H1 (cell line): ENCODE results near the gene RAD54L. TPM values are rescaled to one million over a fixed set of nuclear protein-coding genes. Genes with fewer than 3 reads are reported as not detected.
A peak's percentile ranks its signal among the peaks of the same experiment; 100 is the strongest.

Experiments used
- CTCF ChIA-PET: fragments of 300-600 bp; sonication (Branson Sonifier 250); formaldehyde crosslinking; loops from one replicate; lab custom pipeline; 2021; ENCODE audit not compliant: partially characterized antibody; lab: Charles Lee
- POLR2A ChIA-PET: fragments of 300-600 bp; sonication (Branson Sonifier 250); formaldehyde crosslinking; loops from one replicate; lab custom pipeline; 2021; ENCODE audit warnings: inconsistent platforms; ENCODE audit not compliant: partially characterized antibody; lab: Charles Lee
- DNase-seq, 2 experiments: peaks; one replicate each; pipeline versions ENCODE4 v3.0.0 to v3.0.0-alpha.2; 2010 to 2022; ENCODE audit warnings: low spot score in 2 of 2, low read depth in 1 of 2, mixed read lengths in 1 of 2
- FAIRE-seq: peaks from 2 replicates; lab custom pipeline; 2011; peaks lifted over from hg19 to GRCh38; lab: Jason Lieb, UNC
- H2AFZ ChIP-seq: 2 replicates; pipeline ENCODE4 v1.8.1; 2012; ENCODE audit warnings: low read length, inconsistent platforms
- H2AK5ac ChIP-seq: 2 replicates; pipeline ENCODE4 v1.6.1; 2013; ENCODE audit warnings: low read depth, low read length
- H2BK120ac ChIP-seq: replicated peaks from 2 replicates; pipeline ENCODE3; 2013; ENCODE audit warnings: low read depth, low read length, inconsistent platforms
- H2BK12ac ChIP-seq: 2 replicates; pipeline ENCODE4 v1.6.1; 2013; ENCODE audit warnings: low read depth, low read length
- H2BK15ac ChIP-seq: 2 replicates; pipeline ENCODE4 v1.6.1; 2013; ENCODE audit warnings: low read length
- H2BK20ac ChIP-seq: 2 replicates; pipeline ENCODE4 v1.6.1; 2013; ENCODE audit warnings: low read length
- H2BK5ac ChIP-seq: 2 replicates; pipeline ENCODE4 v1.6.1; 2013; ENCODE audit warnings: low read depth, low read length
- H3K14ac ChIP-seq: 2 replicates; pipeline ENCODE4 v1.6.1; 2013; ENCODE audit warnings: inconsistent platforms; ENCODE audit not compliant: insufficient read length
- H3K18ac ChIP-seq: 2 replicates; pipeline ENCODE4 v1.6.1; 2013; ENCODE audit warnings: low read length; ENCODE audit errors: extremely low read depth
- H3K23ac ChIP-seq: 2 replicates; pipeline ENCODE4 v1.6.1; 2013; ENCODE audit warnings: inconsistent platforms; ENCODE audit not compliant: insufficient read length
- H3K23me2 ChIP-seq: 2 replicates; pipeline ENCODE4 v1.6.1; 2013; ENCODE audit warnings: low read depth, low read length
- H3K27ac ChIP-seq: 2 replicates; pipeline ENCODE4 v1.6.1; 2011; ENCODE audit warnings: low read depth, low read length, inconsistent platforms
- H3K27me3 ChIP-seq, 4 experiments: replicated peaks in 1 of 4; 1 replicate in 1 of 4; 2 replicates in 3 of 4; pipeline versions ENCODE4 v1.6.1 to v1.8.1; 2011 to 2013; ENCODE audit warnings: low read length in 3 of 4, mild to moderate bottlenecking in 3 of 4, inconsistent platforms in 2 of 4, mixed read lengths in 2 of 4, moderate library complexity in 1 of 4; ENCODE audit not compliant: control insufficient read depth in 3 of 4, insufficient read depth in 3 of 4; ENCODE audit errors: extremely low read depth in 1 of 4
- H3K36me3 ChIP-seq, 4 experiments: 2 replicates each; pipeline versions ENCODE4 v1.6.1 to v1.8.1; 2011 to 2013; ENCODE audit warnings: mild to moderate bottlenecking in 4 of 4, low read length in 3 of 4, moderate library complexity in 2 of 4, control low read depth in 1 of 4, inconsistent platforms in 1 of 4; ENCODE audit not compliant: insufficient read depth in 4 of 4, control insufficient read depth in 2 of 4
- H3K4ac ChIP-seq: replicated peaks from 2 replicates; pipeline ENCODE3; 2013; ENCODE audit warnings: low read length, low read depth, mixed read lengths, inconsistent platforms; ENCODE audit not compliant: insufficient read length
- H3K4me1 ChIP-seq, 4 experiments: replicated peaks in 1 of 4; 1 replicate in 1 of 4; 2 replicates in 3 of 4; pipeline versions ENCODE4 v1.6.1 to v1.8.1; 2011 to 2013; ENCODE audit warnings: low read length in 3 of 4, inconsistent platforms in 2 of 4, mixed read lengths in 1 of 4; ENCODE audit not compliant: insufficient read depth in 4 of 4, control insufficient read depth in 3 of 4
- H3K4me2 ChIP-seq, 2 experiments: 2 replicates each; pipeline versions ENCODE4 v1.6.1 to v1.8.1; 2011 to 2013; ENCODE audit warnings: low read depth in 2 of 2, low read length in 2 of 2, control low read depth in 1 of 2, inconsistent platforms in 1 of 2, mild to moderate bottlenecking in 1 of 2; ENCODE audit not compliant: insufficient read depth in 1 of 2
- H3K4me3 ChIP-seq, 4 experiments: fragments of 200-600, 300-600 bp in 1 of 4; sonication (generic), shearing (Covaris generic), sonication (Bioruptor Twin) in 1 of 4; 2 replicates each; pipeline versions ENCODE4 v1.5.1 to v1.8.1; 2011 to 2016; ENCODE audit warnings: low read length in 4 of 4, low read depth in 3 of 4, control low read depth in 2 of 4, inconsistent platforms in 2 of 4, mild to moderate bottlenecking in 2 of 4, mixed read lengths in 1 of 4, moderate library complexity in 1 of 4; ENCODE audit not compliant: insufficient read depth in 2 of 4; ENCODE audit errors: extremely low read depth in 1 of 4
- H3K56ac ChIP-seq: replicated peaks from 2 replicates; pipeline ENCODE3; 2013; ENCODE audit warnings: low read depth, mild to moderate bottlenecking, mixed read lengths, low read length, inconsistent platforms; ENCODE audit not compliant: insufficient read length
- H3K79me1 ChIP-seq: 2 replicates; pipeline ENCODE4 v1.6.1; 2013; ENCODE audit warnings: low read depth, low read length, control low read depth
- H3K79me2 ChIP-seq, 2 experiments: 2 replicates each; pipeline versions ENCODE4 v1.6.1 to v1.8.1; 2012 to 2013; ENCODE audit warnings: low read length in 2 of 2, mild to moderate bottlenecking in 2 of 2, inconsistent platforms in 1 of 2; ENCODE audit not compliant: insufficient read depth in 2 of 2, control insufficient read depth in 1 of 2
- H3K9ac ChIP-seq, 4 experiments: replicated peaks in 1 of 4; 1 replicate in 1 of 4; 2 replicates in 3 of 4; pipeline versions ENCODE4 v1.6.1 to v1.8.1; 2011 to 2013; ENCODE audit warnings: low read depth in 3 of 4, low read length in 3 of 4, control low read depth in 2 of 4, mild to moderate bottlenecking in 2 of 4, moderate library complexity in 2 of 4, inconsistent platforms in 1 of 4; ENCODE audit errors: extremely low read depth in 1 of 4
- H3K9me3 ChIP-seq, 2 experiments: 2 replicates each; pipeline versions ENCODE4 v1.6.1 to v1.8.1; 2012 to 2013; ENCODE audit warnings: mild to moderate bottlenecking in 2 of 2, moderate library complexity in 2 of 2, control low read depth in 1 of 2, inconsistent platforms in 1 of 2, low read depth in 1 of 2, low read length in 1 of 2, mixed read lengths in 1 of 2; ENCODE audit not compliant: insufficient read depth in 2 of 2
- H4K20me1 ChIP-seq, 2 experiments: replicated peaks in 1 of 2; 2 replicates each; pipeline versions ENCODE3 to v1.8.1; 2011 to 2013; ENCODE audit warnings: inconsistent platforms in 2 of 2, low read length in 2 of 2, mild to moderate bottlenecking in 1 of 2; ENCODE audit not compliant: insufficient read depth in 2 of 2, control insufficient read depth in 1 of 2
- H4K5ac ChIP-seq: 2 replicates; pipeline ENCODE4 v1.6.1; 2013; ENCODE audit warnings: low read length, low read depth, mixed read lengths, inconsistent platforms; ENCODE audit not compliant: insufficient read length
- H4K8ac ChIP-seq: 2 replicates; pipeline ENCODE4 v1.8.0; 2013; ENCODE audit warnings: mild to moderate bottlenecking, moderate library complexity, low read length, inconsistent platforms; ENCODE audit not compliant: insufficient read depth; ENCODE audit errors: extremely low read depth
- H4K91ac ChIP-seq: replicated peaks from 2 replicates; pipeline ENCODE3; 2013; ENCODE audit warnings: low read length, mixed read lengths, inconsistent platforms; ENCODE audit not compliant: insufficient read length
- ASH2L ChIP-seq: fragments of 200-600, 300-600 bp; sonication (generic); IDR thresholded peaks from one replicate; pipeline ENCODE4 v1.7.1; 2017; ENCODE audit warnings: low read length
- CHD2 ChIP-seq: IDR thresholded peaks from 2 replicates; pipeline ENCODE4 v1.6.1; 2012; ENCODE audit warnings: low read length, improper control_type of control experiment
- JUN ChIP-seq: IDR thresholded peaks from 2 replicates; pipeline ENCODE4 v1.6.1; 2011; ENCODE audit warnings: low read depth, mild to moderate bottlenecking, improper control_type of control experiment, low read length
- PHF8 ChIP-seq: fragments of 200-600 bp; sonication (generic); conservative IDR thresholded peaks from 2 replicates; pipeline ENCODE4 v1.7.1; 2012; ENCODE audit warnings: low read depth, mild to moderate bottlenecking, inconsistent platforms, low read length, moderate library complexity
- POLR2A ChIP-seq, 2 experiments: IDR thresholded peaks; 1 replicate in 1 of 2; 2 replicates in 1 of 2; pipeline ENCODE4 v1.6.1; 2011; ENCODE audit warnings: low read depth in 2 of 2, low read length in 2 of 2, mild to moderate bottlenecking in 2 of 2; ENCODE audit errors: control extremely low read depth in 1 of 2
- RFX5 ChIP-seq: IDR thresholded peaks from 2 replicates; pipeline ENCODE4 v1.6.1; 2011; ENCODE audit warnings: low read depth, low read length, improper control_type of control experiment, borderline replicate concordance
- SP1 ChIP-seq: IDR thresholded peaks from 2 replicates; pipeline ENCODE4 v1.6.1; 2011; ENCODE audit warnings: low read depth, low read length
- TAF1 ChIP-seq: IDR thresholded peaks from 2 replicates; pipeline ENCODE4 v1.6.1; 2011; ENCODE audit warnings: mild to moderate bottlenecking, low read depth, low read length
- TCF12 ChIP-seq: IDR thresholded peaks from 2 replicates; pipeline ENCODE4 v1.6.1; 2011; ENCODE audit warnings: low read depth, mild to moderate bottlenecking, low read length
- TEAD4 ChIP-seq: IDR thresholded peaks from 2 replicates; pipeline ENCODE4 v1.6.1; 2012; ENCODE audit warnings: low read depth, low read length, inconsistent platforms, mixed read lengths
- WGBS, 2 experiments: shearing (Covaris generic) in 1 of 2; methylation state at CpG; one replicate each; pipeline versions ENCODE4 v1.1.6 to v1.1.7; 2013 to 2015; ENCODE audit warnings: low lambda C conversion rate in 2 of 2, mixed read lengths in 2 of 2, inconsistent platforms in 1 of 2, low coverage in 1 of 2, missing lambda C conversion rate in 1 of 2; ENCODE audit not compliant: insufficient replicate concordance in 2 of 2, insufficient coverage in 1 of 2, insufficient read length in 1 of 2; ENCODE audit errors: extremely low coverage in 1 of 2, missing lambda C conversion rate in 1 of 2; 5-methylcytosine and 5-hydroxymethylcytosine counted together
- polyA plus RNA-seq, 7 experiments: library from polyadenylated mRNA; depleted of rRNA in 3 of 7; stranded (reverse) in 5 of 7; unstranded in 2 of 7; fragments of >200 nt in 5 of 7; fragments of 200-250 nt in 2 of 7; gene quantifications; 1 replicate in 5 of 7; 2 replicates in 1 of 7; 4 replicates in 1 of 7; pipeline versions ENCODE4 v1.2.1 to v1.2.3, GENCODE V29; 2011 to 2013; ENCODE audit warnings: missing spikeins in 2 of 7, mixed read lengths in 2 of 7
- total RNA-seq: library from RNA; stranded (reverse); fragmentation: NEBNext Ultra II Directional; extraction: Animal tissue kit (Norgen Biotek cat#: 25700); gene quantifications from 2 replicates; pipeline ENCODE4 v1.2.1, GENCODE V29; 2021
- TF ChIP-seq, protein P1 (sequence below): IDR thresholded peaks from 2 replicates; pipeline ENCODE4 v1.6.1; 2012; ENCODE audit warnings: inconsistent platforms

The RAD54L gene
- total and polyA plus RNA-seq, 2 of the 8 experiments (the other 6 are each of a cell fraction or from before 2014, with no cell fraction given): 43.5 to 50.3 TPM

DNA sequence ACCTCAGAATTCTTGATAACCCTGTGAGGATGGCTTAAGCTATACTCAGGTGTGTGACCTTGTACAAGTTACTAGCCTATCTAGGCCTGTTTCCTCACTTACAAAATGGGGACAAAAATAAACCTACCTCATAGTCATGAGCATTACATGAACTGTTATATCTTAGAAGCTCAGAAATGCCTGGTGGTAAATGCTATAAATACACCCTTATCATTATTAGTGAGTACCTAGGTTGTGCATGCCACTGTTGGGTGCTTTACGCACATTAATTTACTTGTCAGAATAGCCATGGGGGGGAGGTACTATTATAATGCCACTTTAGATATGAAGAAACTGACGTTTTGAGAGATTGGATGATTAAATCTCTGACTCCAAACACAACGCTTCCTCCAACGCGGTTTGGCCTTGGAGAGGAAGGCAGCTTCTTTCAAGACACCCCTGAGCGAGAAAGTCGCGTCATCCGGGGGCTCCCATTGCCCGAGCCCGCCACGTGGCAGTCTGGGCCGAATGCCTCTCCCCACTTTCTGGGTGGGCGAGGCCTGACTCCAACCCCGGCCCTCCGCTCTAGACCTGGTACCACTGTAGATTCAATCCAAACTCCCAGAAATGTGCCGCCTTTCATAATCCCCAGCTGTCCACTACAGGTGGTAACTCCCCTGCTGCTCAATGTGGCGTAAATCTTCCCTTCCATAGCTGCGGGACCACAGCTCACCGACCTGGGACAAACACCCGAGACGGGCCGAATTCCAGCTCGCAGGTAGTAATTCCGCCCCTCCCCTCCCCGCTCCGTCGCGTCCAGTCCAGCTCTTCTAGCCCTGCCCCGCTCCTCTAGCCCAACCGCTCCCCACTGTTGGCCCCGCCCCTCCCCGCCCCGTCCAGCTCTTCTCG is 771 bp upstream of the RAD54L start:
- peak overlapping the region in 3 of 4 experiments; percentile 77 to 87 (median 84); a peak in 6 of 7 replicates for H3K9ac ChIP-seq
- H4K5ac ChIP-seq: peak overlapping the region; percentile 37
- H3K79me1 ChIP-seq: peaks cover 10% of the 10 kb centered on the region; the same call in 1 of the 2 replicates
- peaks cover 2 to 4% of the 10 kb centered on the region in 2 experiments for H4K20me1 ChIP-seq
- no peak overlapping the region for H2BK20ac ChIP-seq
- no peak overlapping the region for H3K23ac ChIP-seq
- DNase-seq: peak in 1 of 2 experiments; percentile 87
- no peak for FAIRE-seq
- H2BK15ac ChIP-seq: 0 out of 2 replicates have a peak overlapping the region, but pooled peaks have one; percentile 81
- ChIA-PET CTCF (interaction anchor here (0.6 to 4.6 kb wide), 8 partner anchors 12 to 201 kb away, joined by 3 to 55 read pairs (median 4); no protein-coding TSS in a partner anchor), POLR2A (interaction anchor here (0.7 to 10.6 kb wide), 24 partner anchors 10 to 213 kb away, joined by 3 to 100 read pairs (median 4); partner anchors contain the start of genes LRRC41, LURAP1, PIK3R3 and UQCRH)
- H3K23me2 ChIP-seq: peaks cover 9% of the 10 kb centered on the region; the same call in 1 of the 2 replicates
- no peak overlapping the region for H2BK120ac ChIP-seq
- peak overlapping the region; percentile 69; the same call in 1 of the 2 replicates for H3K27ac ChIP-seq
- peak overlapping the region; percentile 84; the same call in 1 of the 2 replicates for H2BK5ac ChIP-seq
- 18% methylated on average over 17 of the region's 35 CpGs; no CpG with 5 or more reads in 1 of the 2 experiments for WGBS, 2 experiments
- no peaks in the 10 kb centered on the region for H3K27me3 ChIP-seq
- H2AFZ ChIP-seq: peak overlapping the region; percentile 99
- H3K14ac ChIP-seq: no peak overlapping the region
- H3K4me1 ChIP-seq: peaks cover 4 to 15% (median 5%) of the 10 kb centered on the region in 4 experiments; a peak in 5 of 7 replicates
- peak overlapping the region; percentile 84 to 99 for H3K4me2 ChIP-seq
- no peak overlapping the region for H3K4ac ChIP-seq
- H2AK5ac ChIP-seq: no peak overlapping the region
- H3K56ac ChIP-seq: no peak overlapping the region
- peak overlapping the region; percentile 62; the same call in 1 of the 2 replicates for H2BK12ac ChIP-seq
- peaks cover 3 to 22% of the 10 kb centered on the region in 2 experiments for H3K79me2 ChIP-seq
- peaks cover 11 to 25% (median 19%) of the 10 kb centered on the region in 4 experiments for H3K36me3 ChIP-seq
- H4K8ac ChIP-seq: peak overlapping the region; percentile 86; the same call in 1 of the 2 replicates
- H4K91ac ChIP-seq: no peak overlapping the region
- H3K18ac ChIP-seq: peak overlapping the region; percentile 11
- peak overlapping the region; percentile 59 to 87 (median 64) for H3K4me3 ChIP-seq
- H3K9me3 ChIP-seq: no peaks in the 10 kb centered on the region
- TF ChIP-seq TAF1 (peak; percentile 39; the same call in 1 of the 2 replicates), ASH2L (peak; percentile 74), CHD2 (no peak), TCF12 (0 out of 2 replicates have a peak, but pooled peaks have one; percentile 59), TEAD4 (peak; percentile 77; the same call in 1 of the 2 replicates), SP1 (peak; percentile 76), RFX5 (no peak; the same call in 1 of the 2 replicates), PHF8 (peak; percentile 69), POLR2A (IDR thresholded peaks at IDR 0.05; ENCODE audit: control extremely low read depth in 1 of 2, low read depth in 2 of 2, low read length in 2 of 2) (peak; percentile 64 to 72; a peak in 2 of 3 replicates), JUN (no peak)
- TF ChIP-seq, protein P1, sequence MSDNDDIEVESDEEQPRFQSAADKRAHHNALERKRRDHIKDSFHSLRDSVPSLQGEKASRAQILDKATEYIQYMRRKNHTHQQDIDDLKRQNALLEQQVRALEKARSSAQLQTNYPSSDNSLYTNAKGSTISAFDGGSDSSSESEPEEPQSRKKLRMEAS: peak; percentile 90
